ENCODE data around the gene LCN2. TPM values are rescaled to one million over a fixed set of nuclear protein-coding genes. Genes with fewer than 3 reads are reported as not detected.
"Not testable (repeated sequence)": the region's sequence is repeated elsewhere in the genome, so short reads cannot be mapped to it uniquely, and the experiment has no call there.

LCN2 gene
- total RNA-seq, 1 donor from 2014 or later = not detected

DNA sequence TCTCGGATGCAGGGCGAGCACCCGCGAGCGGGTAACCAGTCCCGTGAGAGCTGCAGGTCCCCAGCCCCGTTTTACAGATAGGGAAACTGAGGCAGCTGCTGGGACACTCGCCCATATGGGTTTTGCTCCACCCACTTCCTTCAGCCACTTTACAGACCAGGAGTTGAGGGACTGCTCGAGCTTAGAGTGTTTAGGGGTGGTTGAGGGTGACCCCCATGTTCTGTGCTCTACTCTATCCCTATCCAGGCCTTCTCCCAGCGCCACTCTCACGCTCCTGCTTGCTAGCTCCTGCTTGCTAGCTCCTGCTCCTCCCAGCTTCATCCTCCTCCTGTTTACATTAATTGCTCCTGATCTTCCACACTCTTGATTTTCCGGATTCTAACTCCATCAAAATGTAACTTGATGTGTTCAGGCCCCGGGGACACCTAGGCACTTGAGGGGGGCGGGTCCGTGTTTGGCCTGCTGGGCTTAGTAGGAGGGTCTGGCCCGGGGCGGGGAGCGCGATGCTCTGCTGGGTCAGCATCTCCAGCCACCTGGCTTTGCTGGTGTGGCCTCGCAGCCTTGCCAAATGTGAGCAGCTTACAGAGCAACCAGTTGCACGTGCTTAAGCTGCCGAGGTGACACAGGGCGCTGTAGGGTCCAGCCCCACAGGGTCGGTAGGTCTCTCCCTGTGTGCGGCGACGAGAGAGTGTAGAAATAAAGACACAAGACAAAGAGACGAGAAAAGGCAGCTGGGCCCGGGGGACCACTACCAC, 20.2 kb upstream of the LCN2 start:
- H3K27ac ChIP-seq = peak overlapping the region; percentile 95
- no peak for DNase-seq (ENCODE audit: low spot score in 2 of 2)
- H3K9me3 ChIP-seq = no peaks in the 10 kb centered on the region
- H3K4me3 ChIP-seq = peak overlapping the region; percentile 95 to 100
- peaks cover 0 to 3% of the 10 kb centered on the region in 2 donors for H3K36me3 ChIP-seq
- intact Hi-C loops (cut with DNase I) = loop anchor here (1.0 to 5.0 kb wide), 3 partner anchors 31 to 193 kb away; partner anchors contain the start of genes BBLN, COQ4 and TRUB2
- peaks cover 4 to 19% of the 10 kb centered on the region in 2 donors for H3K4me1 ChIP-seq
- TF ChIP-seq, protein P1, sequence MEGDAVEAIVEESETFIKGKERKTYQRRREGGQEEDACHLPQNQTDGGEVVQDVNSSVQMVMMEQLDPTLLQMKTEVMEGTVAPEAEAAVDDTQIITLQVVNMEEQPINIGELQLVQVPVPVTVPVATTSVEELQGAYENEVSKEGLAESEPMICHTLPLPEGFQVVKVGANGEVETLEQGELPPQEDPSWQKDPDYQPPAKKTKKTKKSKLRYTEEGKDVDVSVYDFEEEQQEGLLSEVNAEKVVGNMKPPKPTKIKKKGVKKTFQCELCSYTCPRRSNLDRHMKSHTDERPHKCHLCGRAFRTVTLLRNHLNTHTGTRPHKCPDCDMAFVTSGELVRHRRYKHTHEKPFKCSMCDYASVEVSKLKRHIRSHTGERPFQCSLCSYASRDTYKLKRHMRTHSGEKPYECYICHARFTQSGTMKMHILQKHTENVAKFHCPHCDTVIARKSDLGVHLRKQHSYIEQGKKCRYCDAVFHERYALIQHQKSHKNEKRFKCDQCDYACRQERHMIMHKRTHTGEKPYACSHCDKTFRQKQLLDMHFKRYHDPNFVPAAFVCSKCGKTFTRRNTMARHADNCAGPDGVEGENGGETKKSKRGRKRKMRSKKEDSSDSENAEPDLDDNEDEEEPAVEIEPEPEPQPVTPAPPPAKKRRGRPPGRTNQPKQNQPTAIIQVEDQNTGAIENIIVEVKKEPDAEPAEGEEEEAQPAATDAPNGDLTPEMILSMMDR (IDR thresholded peaks at IDR 0.05) = no peak
- H3K27me3 ChIP-seq = no peaks in the 10 kb centered on the region

DNA sequence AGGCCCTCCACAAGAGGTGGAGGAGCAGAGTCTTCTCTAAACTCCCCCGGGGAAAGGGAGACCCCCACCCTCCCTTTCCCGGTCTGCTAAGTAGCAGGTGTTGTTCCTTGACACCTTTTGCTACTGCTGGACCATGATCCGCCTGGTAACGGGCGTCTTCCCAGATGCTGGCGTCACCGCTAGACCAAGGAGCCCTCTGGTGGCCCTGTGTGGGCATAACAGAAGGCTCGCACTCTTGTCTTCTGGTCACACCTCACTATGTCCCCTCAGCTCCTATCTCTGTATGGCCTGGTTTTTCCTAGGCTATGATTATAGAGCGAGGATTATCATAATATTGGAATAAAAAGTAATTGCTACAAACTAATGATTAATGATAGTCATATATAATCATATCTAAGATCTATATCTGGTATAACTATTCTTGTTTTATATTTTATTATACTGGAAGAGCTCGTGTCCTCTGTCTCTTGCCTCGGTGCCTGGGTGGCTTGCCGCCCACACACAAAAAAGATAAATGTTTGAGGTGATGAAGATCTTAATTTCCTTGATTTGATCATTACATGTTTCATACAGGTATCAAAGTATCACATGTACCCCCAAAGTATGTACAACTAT, 19.2 kb upstream of the LCN2 start:
- H3K27me3 ChIP-seq; DNase-seq (ENCODE audit: low spot score in 2 of 2); H3K9me3 ChIP-seq; H3K36me3 ChIP-seq; H3K27ac ChIP-seq; H3K4me3 ChIP-seq: not testable (repeated sequence)
- intact Hi-C loops (cut with DNase I) = loop anchor here (5.0 kb wide), 2 partner anchors 153 to 192 kb away; partner anchors contain the start of genes COQ4 and TRUB2
- TF ChIP-seq, protein P1 (IDR thresholded peaks at IDR 0.05) = peak in 2 of 3 experiments; percentile 47 to 50
- H3K4me1 ChIP-seq = peaks cover 4 to 19% of the 10 kb centered on the region in 2 donors

DNA sequence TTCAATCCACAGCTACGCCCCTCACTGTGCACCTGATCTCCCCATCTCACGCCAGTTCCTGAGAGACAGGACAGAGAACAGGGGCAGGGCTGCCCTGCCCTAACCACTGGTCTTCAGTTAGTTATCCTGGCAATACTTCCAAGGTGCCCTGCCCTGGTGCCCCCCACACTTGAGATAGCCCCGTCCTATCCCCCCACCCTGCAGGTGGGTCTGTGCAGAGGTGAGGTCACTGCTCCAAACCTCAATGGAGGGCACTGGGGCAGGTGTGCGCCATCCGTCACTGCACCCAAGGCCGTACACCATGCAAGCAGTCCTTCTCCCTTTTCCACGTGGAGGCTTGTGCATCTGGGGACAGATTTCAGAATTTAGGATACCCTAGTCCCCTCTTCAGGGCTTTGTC, 18.6 kb upstream of the LCN2 start:
- DNase-seq (ENCODE audit: low spot score in 2 of 2); H3K27me3 ChIP-seq; H3K9me3 ChIP-seq; H3K36me3 ChIP-seq; intact Hi-C loops (cut with DNase I); H3K4me3 ChIP-seq; H3K27ac ChIP-seq: not testable (repeated sequence)
- peaks cover 4 to 14% of the 10 kb centered on the region in 2 donors for H3K4me1 ChIP-seq

DNA sequence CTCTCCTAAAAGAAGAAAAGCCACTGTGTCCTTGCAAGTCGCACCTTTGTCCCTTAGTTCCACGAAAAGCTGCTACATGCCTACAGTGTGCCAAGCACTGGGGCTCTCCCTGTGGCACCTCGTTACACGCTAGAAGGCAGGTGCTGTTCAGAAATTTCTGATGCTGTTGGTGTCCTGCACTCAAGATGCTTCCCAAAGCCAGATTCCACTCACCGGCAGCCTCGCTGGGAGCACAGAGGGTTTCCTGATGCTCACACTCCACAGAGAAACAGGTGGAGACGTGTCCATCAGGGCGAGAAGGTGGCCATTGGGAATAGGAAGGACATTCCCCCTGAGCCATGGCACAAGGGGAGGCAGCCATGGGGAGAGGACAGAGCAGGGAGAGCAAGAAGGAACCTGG, 17.9 kb upstream of the LCN2 start:
- H3K27me3 ChIP-seq; DNase-seq (ENCODE audit: low spot score in 2 of 2); H3K36me3 ChIP-seq; H3K4me1 ChIP-seq; H3K4me3 ChIP-seq; H3K27ac ChIP-seq; H3K9me3 ChIP-seq; intact Hi-C loops (cut with DNase I): not testable (repeated sequence)

DNA sequence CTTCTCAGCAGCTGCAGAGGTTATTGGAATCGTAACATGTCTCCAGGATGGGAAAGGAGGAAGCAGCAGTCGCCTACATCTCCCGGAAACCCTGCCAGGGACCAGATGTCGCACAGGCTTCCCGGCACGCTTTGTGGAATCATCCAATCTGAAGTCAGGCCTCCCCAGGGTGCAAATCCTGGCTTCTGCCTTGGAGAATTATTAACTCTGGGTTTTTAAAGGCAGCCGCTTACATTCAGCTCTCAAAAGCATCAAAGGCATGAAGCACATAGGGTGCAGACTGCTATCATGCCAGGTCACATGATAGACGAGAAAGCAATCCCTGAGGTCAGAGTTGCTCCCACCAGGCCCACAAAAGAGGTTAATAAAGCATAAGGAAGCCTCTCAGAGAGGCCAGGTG, 17.1 kb upstream of the LCN2 start:
- H3K36me3 ChIP-seq; DNase-seq (ENCODE audit: low spot score in 2 of 2); intact Hi-C loops (cut with DNase I); H3K9me3 ChIP-seq; H3K27me3 ChIP-seq; H3K4me3 ChIP-seq; H3K27ac ChIP-seq; H3K4me1 ChIP-seq: not testable (repeated sequence)

DNA sequence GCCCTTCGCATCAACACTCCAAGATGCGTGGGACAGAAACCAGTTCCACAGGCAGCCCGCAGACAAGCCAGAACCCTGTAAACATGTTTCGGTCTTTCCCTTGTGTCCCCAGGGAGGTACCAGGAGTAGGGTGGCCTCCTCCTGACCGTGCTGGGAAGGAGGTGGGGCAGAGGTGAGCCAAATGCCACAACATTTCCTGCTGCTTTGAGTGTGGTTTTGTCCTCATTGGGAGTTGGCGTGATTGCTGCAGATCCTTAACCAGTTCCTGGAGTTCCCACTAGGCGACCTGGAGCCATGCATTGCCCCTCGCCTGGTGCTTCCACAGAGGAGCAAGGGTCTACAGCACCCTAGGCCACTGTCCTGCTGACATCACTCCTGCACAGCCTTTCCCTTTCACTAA, 13.7 kb upstream of the LCN2 start:
- intact Hi-C loops (cut with DNase I); DNase-seq (ENCODE audit: low spot score in 2 of 2); H3K27ac ChIP-seq; H3K9me3 ChIP-seq; H3K4me3 ChIP-seq; H3K27me3 ChIP-seq; H3K36me3 ChIP-seq; H3K4me1 ChIP-seq: not testable (repeated sequence)

DNA sequence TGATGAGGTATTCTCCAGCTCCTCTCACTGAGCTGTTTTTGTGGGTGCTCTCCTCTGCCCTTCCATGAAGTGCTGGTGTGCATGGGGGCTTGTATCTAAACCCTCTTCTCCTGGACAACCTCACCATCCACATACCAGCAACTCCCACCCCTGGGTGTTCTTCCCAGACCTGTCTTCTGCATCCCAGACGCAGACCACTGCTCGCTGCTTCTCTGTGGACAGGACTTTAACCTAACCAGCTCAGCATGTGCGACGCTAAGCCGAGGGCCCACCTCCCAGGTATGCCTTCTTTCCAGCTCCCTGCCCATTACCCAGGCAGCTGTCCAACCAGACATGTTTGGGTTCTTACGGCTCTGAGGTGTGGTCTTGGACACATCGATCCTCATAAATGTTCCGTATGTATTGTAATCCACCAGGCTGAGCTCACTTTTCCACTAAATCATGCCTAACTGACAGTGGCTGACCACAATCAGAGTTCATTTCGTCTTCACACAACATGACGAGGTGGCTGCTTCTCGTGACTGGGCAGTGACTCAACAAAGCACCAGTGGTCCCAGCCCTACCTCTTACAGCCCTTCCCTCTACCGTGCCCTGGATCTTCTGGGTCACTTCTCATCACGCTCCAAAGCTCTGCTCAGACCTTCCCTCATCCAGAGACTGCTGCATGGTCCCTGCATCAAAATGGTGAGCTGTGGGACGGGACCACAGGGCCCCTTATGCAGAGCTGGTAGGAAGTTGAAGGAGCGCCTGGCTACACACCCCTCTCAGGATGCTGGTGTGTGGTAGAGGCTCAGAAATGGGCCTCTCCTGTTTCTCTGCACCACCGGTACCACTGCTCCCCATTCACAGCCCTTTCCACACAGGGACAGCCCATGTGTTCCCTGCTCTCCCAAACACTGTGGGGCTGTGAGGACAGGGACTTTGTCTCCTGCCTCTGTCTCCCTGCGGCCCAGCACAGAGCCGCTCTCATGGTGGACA, 12.1 kb upstream of the LCN2 start:
- no peaks in the 10 kb centered on the region for H3K9me3 ChIP-seq
- no peaks in the 10 kb centered on the region for H3K4me1 ChIP-seq
- H3K36me3 ChIP-seq = no peaks in the 10 kb centered on the region
- H3K27me3 ChIP-seq = no peaks in the 10 kb centered on the region
- no peak overlapping the region for H3K4me3 ChIP-seq
- no peak overlapping the region for H3K27ac ChIP-seq
- TF ChIP-seq, protein P1 (IDR thresholded peaks at IDR 0.05) = no peak
- no peak for DNase-seq (ENCODE audit: low spot score in 2 of 2)
- intact Hi-C loops (cut with DNase I) = no loop called here
